ENCODE measurements around the gene FAM162B.

DNA sequence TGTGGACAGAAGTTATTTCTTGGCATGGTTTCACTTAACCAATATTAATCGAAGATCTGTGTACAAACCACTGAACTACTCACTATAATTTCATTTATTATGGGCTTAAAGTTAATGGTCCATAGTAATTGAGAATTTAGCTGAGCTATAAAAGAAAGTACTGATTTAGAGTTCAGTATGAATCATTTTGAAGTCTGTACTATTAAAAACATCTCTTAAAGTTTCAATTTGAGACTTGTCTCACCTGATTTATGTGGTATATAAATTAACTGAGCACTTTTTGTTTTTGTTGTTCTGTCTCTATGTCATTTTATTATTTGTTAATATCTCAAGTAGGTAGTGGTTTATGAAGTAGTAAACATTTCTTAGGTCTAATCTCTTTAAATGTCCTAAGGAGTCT lies 59.6 kb downstream of the FAM162B start:
- TF ChIP-seq TAF1 (IDR thresholded peaks at IDR 0.05; ENCODE audit: low read depth, low read length) (no peak), POLR2A (IDR thresholded peaks at IDR 0.05; ENCODE audit: low read depth, low read length) (no peak), PAX5 (IDR thresholded peaks at IDR 0.05; ENCODE audit: insufficient read depth, low read length, severe bottlenecking) (no peak), SPI1 (IDR thresholded peaks at IDR 0.05; ENCODE audit: low read depth, low read length) (no peak)
